ENCODE results near the gene S100A5. TPM values are rescaled to one million over a fixed set of nuclear protein-coding genes. Genes with fewer than 3 reads are reported as not detected.
"Not testable (repeated sequence)": the region's sequence is repeated elsewhere in the genome, so short reads cannot be mapped to it uniquely, and the experiment has no call there.

The S100A5 gene
- total RNA-seq, 1 donor from 2014 or later = not detected

- H3K4me3 Mint-ChIP-seq (ENCODE audit: unreplicated experiment) = no peak overlapping the region
- H3K9me3 Mint-ChIP-seq (ENCODE audit: unreplicated experiment) = peaks cover 8% of the 10 kb centered on the region
- TF ChIP-seq, protein P1, sequence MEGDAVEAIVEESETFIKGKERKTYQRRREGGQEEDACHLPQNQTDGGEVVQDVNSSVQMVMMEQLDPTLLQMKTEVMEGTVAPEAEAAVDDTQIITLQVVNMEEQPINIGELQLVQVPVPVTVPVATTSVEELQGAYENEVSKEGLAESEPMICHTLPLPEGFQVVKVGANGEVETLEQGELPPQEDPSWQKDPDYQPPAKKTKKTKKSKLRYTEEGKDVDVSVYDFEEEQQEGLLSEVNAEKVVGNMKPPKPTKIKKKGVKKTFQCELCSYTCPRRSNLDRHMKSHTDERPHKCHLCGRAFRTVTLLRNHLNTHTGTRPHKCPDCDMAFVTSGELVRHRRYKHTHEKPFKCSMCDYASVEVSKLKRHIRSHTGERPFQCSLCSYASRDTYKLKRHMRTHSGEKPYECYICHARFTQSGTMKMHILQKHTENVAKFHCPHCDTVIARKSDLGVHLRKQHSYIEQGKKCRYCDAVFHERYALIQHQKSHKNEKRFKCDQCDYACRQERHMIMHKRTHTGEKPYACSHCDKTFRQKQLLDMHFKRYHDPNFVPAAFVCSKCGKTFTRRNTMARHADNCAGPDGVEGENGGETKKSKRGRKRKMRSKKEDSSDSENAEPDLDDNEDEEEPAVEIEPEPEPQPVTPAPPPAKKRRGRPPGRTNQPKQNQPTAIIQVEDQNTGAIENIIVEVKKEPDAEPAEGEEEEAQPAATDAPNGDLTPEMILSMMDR (IDR thresholded peaks at IDR 0.05; ENCODE audit: partially characterized antibody, unreplicated experiment) = no peak
- no peaks in the 10 kb centered on the region for H3K36me3 Mint-ChIP-seq (ENCODE audit: unreplicated experiment)
- DNase-seq = peak; percentile 60
- H3K4me1 Mint-ChIP-seq (ENCODE audit: low read depth, unreplicated experiment) = peaks cover 30% of the 10 kb centered on the region
- peak overlapping the region; percentile 87 for H3K27ac Mint-ChIP-seq (ENCODE audit: unreplicated experiment)
- H3K27me3 Mint-ChIP-seq (ENCODE audit: unreplicated experiment) = peaks cover 10% of the 10 kb centered on the region
These were observed 26.0 kb upstream of the S100A5 start for GRCh38 chr1:153566414-153567371.

DNA sequence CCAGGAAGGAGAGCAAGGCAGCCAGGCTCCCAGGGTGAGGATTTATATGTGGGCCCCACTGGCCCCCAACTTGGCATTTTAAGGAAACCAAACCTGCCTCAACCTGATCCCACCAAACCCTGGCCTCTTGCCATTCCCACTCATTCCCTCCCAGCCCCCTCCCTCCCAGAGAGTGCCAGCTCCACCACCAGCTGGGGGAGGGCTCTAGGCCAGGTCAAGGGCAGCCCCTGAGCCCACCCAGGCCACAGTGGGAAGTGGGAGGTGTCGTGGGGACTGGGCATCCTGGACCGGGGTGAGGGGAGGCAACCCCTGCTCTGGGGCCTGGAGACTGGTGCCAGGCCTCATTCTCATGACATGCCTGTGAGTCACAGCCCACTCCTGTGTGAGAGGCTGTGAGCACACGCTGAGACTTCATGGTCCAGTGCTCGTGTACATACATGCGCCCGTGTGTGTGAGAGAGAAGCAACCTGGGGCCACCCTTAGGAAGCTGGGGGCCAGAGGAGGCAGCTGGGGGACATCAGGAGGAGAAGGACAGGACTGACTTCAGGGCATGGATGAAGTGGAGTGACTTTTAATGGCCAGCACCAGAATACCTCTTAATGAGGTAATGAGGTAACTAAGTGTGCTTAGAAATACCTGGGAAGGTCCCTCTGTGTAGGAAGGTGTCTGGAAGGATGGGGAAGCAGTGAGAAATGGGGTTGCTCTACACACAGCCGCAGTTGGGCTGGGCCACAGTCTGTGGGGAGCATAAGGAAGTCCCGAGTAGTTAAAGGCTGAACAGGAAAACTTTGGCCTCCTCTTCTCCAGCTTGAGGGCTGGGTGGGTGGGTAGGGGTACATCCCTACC is 25.0 kb upstream of the S100A5 start, which contains the start of gene S100A2:
Gene S100A2, minus strand, starts transcription at position 316 of the 846 bp plus-strand sequence. CDS start 1,967 bp downstream, outside the sequence.
- no peak for DNase-seq
- peaks cover 8% of the 10 kb centered on the region for H3K9me3 Mint-ChIP-seq (ENCODE audit: unreplicated experiment)
- peak within 1 kb of the TSS; percentile 87 for H3K27ac Mint-ChIP-seq (ENCODE audit: unreplicated experiment)
- peaks cover 30% of the 10 kb centered on the region for H3K4me1 Mint-ChIP-seq (ENCODE audit: low read depth, unreplicated experiment)
- H3K27me3 Mint-ChIP-seq (ENCODE audit: unreplicated experiment) = peaks cover 11% of the 10 kb centered on the region
- no peaks in the 10 kb centered on the region for H3K36me3 Mint-ChIP-seq (ENCODE audit: unreplicated experiment)
- H3K4me3 Mint-ChIP-seq (ENCODE audit: unreplicated experiment) = no peak within 1 kb of the TSS
- TF ChIP-seq, protein P1 (IDR thresholded peaks at IDR 0.05; ENCODE audit: partially characterized antibody, unreplicated experiment) = no peak

GRCh38 chr1:153563991-153564390 is 23.3 kb upstream of the S100A5 start:
- no peak overlapping the region for H3K27ac Mint-ChIP-seq (ENCODE audit: unreplicated experiment)
- no peak overlapping the region for H3K4me3 Mint-ChIP-seq (ENCODE audit: unreplicated experiment)
- TF ChIP-seq, protein P1 (IDR thresholded peaks at IDR 0.05; ENCODE audit: partially characterized antibody, unreplicated experiment) = no peak
- peaks cover 28% of the 10 kb centered on the region for H3K4me1 Mint-ChIP-seq (ENCODE audit: low read depth, unreplicated experiment)
- H3K27me3 Mint-ChIP-seq (ENCODE audit: unreplicated experiment) = peaks cover 11% of the 10 kb centered on the region
- peaks cover 7% of the 10 kb centered on the region for H3K9me3 Mint-ChIP-seq (ENCODE audit: unreplicated experiment)
- DNase-seq = peak; percentile 37
- H3K36me3 Mint-ChIP-seq (ENCODE audit: unreplicated experiment) = no peaks in the 10 kb centered on the region

DNA sequence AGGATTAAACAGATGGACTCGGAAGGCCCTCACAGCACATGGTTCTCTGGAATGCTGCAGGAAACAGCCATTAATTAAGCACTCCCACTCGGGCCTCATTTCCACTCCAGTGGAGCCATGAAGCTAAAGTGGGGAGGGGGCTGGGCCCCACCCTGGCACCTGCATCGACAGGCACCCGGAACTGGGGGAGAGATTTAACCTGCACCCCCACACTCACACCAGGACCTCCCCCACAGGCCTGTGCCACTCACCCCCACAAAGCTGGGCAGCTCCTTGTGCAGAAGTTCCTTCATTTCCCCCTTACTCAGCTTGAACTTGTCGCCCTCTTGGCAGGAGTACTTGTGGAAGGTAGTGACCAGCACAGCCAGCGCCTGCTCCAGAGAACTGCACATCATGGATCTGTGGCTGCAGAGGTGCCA is 22.8 kb upstream of the S100A5 start:
- TF ChIP-seq, protein P1 (IDR thresholded peaks at IDR 0.05; ENCODE audit: partially characterized antibody, unreplicated experiment) = no peak
- H3K27ac Mint-ChIP-seq (ENCODE audit: unreplicated experiment) = peak overlapping the region; percentile 43
- peaks cover 24% of the 10 kb centered on the region for H3K4me1 Mint-ChIP-seq (ENCODE audit: low read depth, unreplicated experiment)
- H3K4me3 Mint-ChIP-seq (ENCODE audit: unreplicated experiment) = no peak overlapping the region
- H3K36me3 Mint-ChIP-seq (ENCODE audit: unreplicated experiment) = no peaks in the 10 kb centered on the region
- H3K9me3 Mint-ChIP-seq (ENCODE audit: unreplicated experiment) = peaks cover 7% of the 10 kb centered on the region
- DNase-seq = no peak
- peaks cover 11% of the 10 kb centered on the region for H3K27me3 Mint-ChIP-seq (ENCODE audit: unreplicated experiment)

- not testable (repeated sequence) for H3K27ac Mint-ChIP-seq (ENCODE audit: unreplicated experiment); DNase-seq; H3K4me3 Mint-ChIP-seq (ENCODE audit: unreplicated experiment); H3K9me3 Mint-ChIP-seq (ENCODE audit: unreplicated experiment); H3K27me3 Mint-ChIP-seq (ENCODE audit: unreplicated experiment); H3K36me3 Mint-ChIP-seq (ENCODE audit: unreplicated experiment)
- H3K4me1 Mint-ChIP-seq (ENCODE audit: low read depth, unreplicated experiment) = peaks cover 14% of the 10 kb centered on the region
These were observed 21.3 kb upstream of the S100A5 start for GRCh38 chr1:153562021-153562420.

Data from glutamatergic neuron (in vitro differentiated cells).